Measurements from ENCODE around the gene ADAMTSL1.

The ADAMTSL1 gene

GRCh38 chr9:18700714-18701113, 226.8 kb downstream of the ADAMTSL1 start:
- no peak for DNase-seq (ENCODE audit: low read depth, low spot score)

DNA sequence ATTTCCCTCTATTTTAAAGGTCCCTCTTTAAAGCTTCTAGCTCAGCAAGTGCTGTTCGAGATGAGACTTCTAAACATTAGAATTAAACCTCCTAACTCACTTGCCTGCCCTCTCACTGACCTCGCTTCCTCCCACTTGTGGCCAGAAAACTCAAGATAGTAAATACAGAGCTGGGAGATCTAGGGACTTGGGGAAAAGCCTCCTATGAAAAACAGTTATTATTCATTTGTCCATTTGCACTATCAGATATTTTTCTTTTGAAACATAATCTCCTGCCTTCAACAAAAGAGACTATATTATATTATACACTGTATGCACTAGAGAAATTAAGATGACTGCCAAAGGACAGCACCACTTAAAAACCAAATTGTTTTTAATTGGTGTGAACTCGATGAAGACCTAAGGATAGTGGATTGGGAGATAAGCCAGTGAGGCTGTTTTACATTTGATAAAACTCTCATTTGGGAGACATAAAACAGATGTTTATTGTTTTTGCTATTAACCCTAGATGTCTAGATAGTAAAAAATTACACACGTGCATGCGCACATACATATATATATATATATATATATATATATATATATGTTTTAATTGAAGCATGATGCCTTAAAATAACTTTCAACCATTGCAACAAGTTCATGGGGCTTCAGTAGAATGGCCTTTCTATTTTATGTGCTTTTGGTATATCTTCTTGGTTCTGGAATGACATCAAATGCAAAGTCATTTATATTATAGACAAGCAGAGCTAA, 229.4 kb downstream of the ADAMTSL1 start:
- no peak for DNase-seq (ENCODE audit: low read depth, low spot score)

- DNase-seq (ENCODE audit: low read depth, low spot score): no peak
Measured at GRCh38 chr9:18703901-18704379, 230.0 kb downstream of the ADAMTSL1 start.

- DNase-seq (ENCODE audit: low read depth, low spot score): no peak
Measured at GRCh38 chr9:18705796-18706392, 231.9 kb downstream of the ADAMTSL1 start.

- no peak for DNase-seq (ENCODE audit: low read depth, low spot score)
Measured at GRCh38 chr9:18706648-18707047, 232.7 kb downstream of the ADAMTSL1 start.

DNA sequence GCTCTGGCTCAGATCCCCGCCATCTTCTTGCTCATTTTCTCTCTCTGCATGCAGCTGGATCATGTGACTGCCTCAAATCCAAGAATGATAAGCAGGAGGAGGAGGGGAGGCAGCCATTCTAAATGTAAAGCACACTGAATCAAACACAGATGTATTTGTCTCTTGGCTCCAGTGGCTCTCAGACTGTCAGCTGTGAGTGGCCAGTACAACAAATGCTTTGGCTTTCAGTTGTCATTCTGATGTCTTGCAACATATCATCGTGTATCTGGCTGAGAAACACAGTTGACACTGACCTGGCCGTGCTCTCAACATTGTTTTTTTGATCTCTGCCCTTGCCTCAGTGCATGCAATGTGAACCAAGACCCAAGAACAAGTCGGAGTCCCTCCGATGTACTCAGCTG, 233.1 kb downstream of the ADAMTSL1 start:
- DNase-seq (ENCODE audit: low read depth, low spot score): no peak

DNA sequence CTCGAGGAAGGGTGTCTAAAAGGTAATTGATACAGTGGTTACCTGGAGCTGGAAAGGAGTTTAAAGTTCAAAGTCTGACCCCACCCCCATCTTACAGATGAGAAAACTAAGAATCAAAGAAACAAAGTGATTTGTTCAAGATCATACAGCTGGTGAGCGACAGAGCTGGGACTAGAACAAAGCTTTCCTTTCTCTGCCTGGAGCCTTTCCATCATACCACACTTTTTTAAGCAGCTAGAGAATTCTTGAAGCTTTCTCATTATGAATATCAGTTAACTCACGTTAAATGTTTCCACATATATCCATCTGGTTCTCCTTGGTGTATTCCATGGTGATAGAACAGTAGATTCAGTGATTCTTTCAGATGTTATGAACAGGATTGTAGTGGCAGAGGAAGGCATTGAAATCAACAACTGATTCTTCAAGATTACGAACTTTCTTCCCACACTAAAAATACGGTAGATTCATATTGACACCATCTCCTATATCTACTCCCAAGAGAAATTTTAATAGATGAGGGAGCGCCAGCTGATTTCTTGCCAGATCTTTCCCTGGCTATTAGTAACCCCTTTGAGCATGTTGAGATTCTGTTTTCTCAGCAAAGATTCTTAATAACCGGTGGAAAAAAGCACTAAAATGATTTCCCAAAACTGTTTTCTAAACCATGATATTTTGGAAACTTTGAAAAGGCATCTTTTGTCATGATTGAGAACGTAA, 233.7 kb downstream of the ADAMTSL1 start:
- DNase-seq (ENCODE audit: low read depth, low spot score): no peak

- no peak for DNase-seq (ENCODE audit: low read depth, low spot score)
Measured at GRCh38 chr9:18708429-18708828, 234.5 kb downstream of the ADAMTSL1 start.

GRCh38 chr9:18710065-18710464, 236.1 kb downstream of the ADAMTSL1 start:
- no peak for DNase-seq (ENCODE audit: low read depth, low spot score)

DNA sequence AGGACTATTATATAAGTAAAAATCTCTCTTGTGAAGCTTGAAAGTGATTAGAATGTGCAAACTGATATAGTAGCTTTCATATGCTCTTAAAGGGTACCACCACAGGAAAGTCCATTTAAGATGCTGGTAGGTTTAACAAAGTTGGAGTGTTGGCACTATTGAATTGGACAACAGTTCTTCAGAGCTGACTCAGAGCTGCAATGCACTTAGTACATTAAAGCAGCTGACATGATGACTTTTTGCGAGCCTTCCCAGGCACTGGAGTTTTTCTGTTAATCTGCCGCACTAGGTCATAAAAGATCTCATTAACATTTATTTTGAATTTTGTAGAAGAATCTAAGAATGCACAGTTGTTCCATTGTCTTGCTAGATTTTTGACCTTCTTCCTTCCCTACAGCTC, 243.8 kb downstream of the ADAMTSL1 start:
- no peak for DNase-seq (ENCODE audit: low read depth, low spot score)

DNA sequence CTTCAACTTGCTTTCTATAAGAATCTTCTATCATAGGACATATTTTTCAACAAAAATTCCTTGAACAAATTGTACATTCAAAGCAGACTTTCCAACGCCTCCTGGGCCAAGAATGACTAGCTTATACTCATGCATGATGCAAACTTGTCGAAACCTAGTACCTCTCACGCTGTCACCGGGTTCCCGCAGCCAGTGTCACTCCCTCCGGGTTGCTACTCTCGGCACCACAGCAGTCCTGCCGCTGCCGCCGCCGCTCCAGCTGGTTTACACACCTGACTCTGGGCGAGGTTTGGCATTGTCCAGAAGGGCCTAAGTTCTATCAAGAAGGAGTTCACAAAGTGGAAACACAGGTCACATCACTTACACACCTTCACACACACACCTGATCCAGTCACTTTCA, 244.4 kb downstream of the ADAMTSL1 start:
- DNase-seq (ENCODE audit: low read depth, low spot score): no peak

DNA sequence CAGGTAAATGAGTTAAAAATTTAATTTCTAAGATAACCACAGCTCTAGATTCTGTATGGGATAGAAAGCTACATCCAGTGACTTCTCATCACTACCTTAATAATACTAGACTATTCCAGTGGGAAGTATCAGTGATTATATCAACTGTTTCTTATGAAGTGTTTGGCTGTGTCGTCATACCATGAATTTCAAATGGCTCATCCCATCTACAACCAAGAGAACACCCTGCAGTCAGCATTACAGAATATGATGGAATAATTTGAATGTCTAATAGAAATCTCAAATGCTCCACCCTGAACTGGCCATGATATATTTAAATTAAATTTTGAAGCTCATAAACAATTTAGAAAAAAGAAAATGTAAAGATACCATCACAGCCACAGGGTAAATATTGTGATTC, 245.0 kb downstream of the ADAMTSL1 start:
- DNase-seq (ENCODE audit: low read depth, low spot score): no peak

- no peak for DNase-seq (ENCODE audit: low read depth, low spot score)
Measured at GRCh38 chr9:18720691-18721090, 246.7 kb downstream of the ADAMTSL1 start.

- DNase-seq (ENCODE audit: low read depth, low spot score): no peak
Measured at GRCh38 chr9:18721267-18721994, 247.5 kb downstream of the ADAMTSL1 start.

GRCh38 chr9:18721995-18722310, 248.0 kb downstream of the ADAMTSL1 start:
- DNase-seq (ENCODE audit: low read depth, low spot score): no peak

GRCh38 chr9:18722882-18723281, 248.9 kb downstream of the ADAMTSL1 start:
- no peak for DNase-seq (ENCODE audit: low read depth, low spot score)

- DNase-seq (ENCODE audit: low read depth, low spot score): no peak
Measured at GRCh38 chr9:18723366-18723765, 249.4 kb downstream of the ADAMTSL1 start.

DNA sequence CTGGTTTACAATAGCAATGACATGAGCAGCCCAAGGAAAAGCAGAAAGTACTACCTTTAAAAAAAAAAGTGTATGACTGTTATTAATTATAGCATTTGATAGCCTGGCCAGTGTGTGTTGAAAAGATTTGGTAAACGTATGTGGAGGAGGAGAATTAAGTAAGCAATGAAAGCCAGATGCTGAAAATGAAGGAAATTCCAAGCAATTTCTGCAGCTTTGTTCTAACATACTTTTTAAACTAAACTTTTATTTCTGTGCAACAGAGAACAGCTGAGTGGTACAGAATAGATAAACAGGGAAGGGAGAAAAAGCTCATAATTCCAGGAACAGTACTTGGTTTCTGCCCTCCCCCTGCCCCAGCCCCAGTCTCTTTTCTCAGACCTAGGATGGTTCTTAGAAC, 252.6 kb downstream of the ADAMTSL1 start:
- no peak for DNase-seq (ENCODE audit: low read depth, low spot score)

- DNase-seq (ENCODE audit: low read depth, low spot score): no peak
Measured at GRCh38 chr9:18727904-18728303, 254.0 kb downstream of the ADAMTSL1 start.

- no peak for DNase-seq (ENCODE audit: low read depth, low spot score)
Measured at GRCh38 chr9:18728642-18729041, 254.7 kb downstream of the ADAMTSL1 start.

DNA sequence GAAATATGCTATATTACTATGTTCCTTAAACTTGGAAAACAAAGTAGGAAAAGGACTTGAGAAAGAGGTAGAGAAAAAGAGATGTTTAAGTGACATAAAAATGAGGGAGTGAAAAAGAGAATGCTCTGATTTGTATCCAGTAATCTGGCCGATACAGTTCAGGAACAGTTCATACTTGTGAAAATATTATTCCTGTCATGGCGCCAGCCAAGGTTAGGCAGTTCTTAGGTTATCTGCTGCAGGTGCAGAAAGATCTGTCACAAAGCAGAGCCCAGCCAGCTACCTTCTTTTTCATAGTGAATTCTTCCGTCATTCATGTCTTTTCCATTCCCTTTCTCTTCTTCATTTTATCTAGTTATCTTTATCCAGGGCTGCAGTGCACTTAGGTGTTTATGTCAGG, 256.3 kb downstream of the ADAMTSL1 start:
- no peak for DNase-seq (ENCODE audit: low read depth, low spot score)

- DNase-seq (ENCODE audit: low read depth, low spot score): no peak
Measured at GRCh38 chr9:18739127-18739526, 265.2 kb downstream of the ADAMTSL1 start.
